Loucy (cell line): ENCODE measurements around the gene VN1R5.
"Not testable (repeated sequence)": the region's sequence is repeated elsewhere in the genome, so short reads cannot be mapped to it uniquely, and the experiment has no call there.

ENCODE experiments used
- H2AFZ ChIP-seq: fragments of 200-600 bp; sonication (generic); 2 replicates; pipeline ENCODE4 v1.6.0; 2016; ENCODE audit warnings: antibody characterized with exemption, mild to moderate bottlenecking, low read length, moderate library complexity
- H3F3A ChIP-seq: fragments of 200-600 bp; 2 replicates; pipeline ENCODE4 v1.6.0; 2016; ENCODE audit warnings: antibody characterized with exemption, low read depth, mild to moderate bottlenecking
- H3K27me3 ChIP-seq: fragments of 200-600 bp; sonication (generic); 2 replicates; pipeline ENCODE4 v1.6.1; 2014; ENCODE audit warnings: low read length, mild to moderate bottlenecking; ENCODE audit not compliant: insufficient read depth, poor library complexity, severe bottlenecking
- H3K36me3 ChIP-seq: fragments of 200-600 bp; sonication (generic); 2 replicates; pipeline ENCODE4 v1.6.1; 2016; ENCODE audit warnings: low read length; ENCODE audit not compliant: insufficient read depth
- H3K4me1 ChIP-seq: fragments of 200-600 bp; sonication (generic); 2 replicates; pipeline ENCODE4 v1.5.1; 2014; ENCODE audit warnings: low read length, mild to moderate bottlenecking; ENCODE audit not compliant: insufficient read depth, poor library complexity, severe bottlenecking
- H3K4me2 ChIP-seq: fragments of 200-600 bp; sonication (generic); 2 replicates; pipeline ENCODE4 v1.6.0; 2014; ENCODE audit warnings: antibody characterized with exemption, low read length, low read depth, mild to moderate bottlenecking; ENCODE audit not compliant: poor library complexity, severe bottlenecking
- H3K4me3 ChIP-seq: fragments of 200-600 bp; sonication (generic); 2 replicates; pipeline ENCODE4 v1.5.1; 2014; ENCODE audit warnings: low read length, mild to moderate bottlenecking, mixed read lengths; ENCODE audit not compliant: poor library complexity, severe bottlenecking
- H3K79me2 ChIP-seq: fragments of 200-600 bp; sonication (generic); 2 replicates; pipeline ENCODE4 v1.6.1; 2014; ENCODE audit warnings: low read length; ENCODE audit not compliant: insufficient read depth
- H3K9ac ChIP-seq: fragments of 200-600 bp; sonication (generic); 2 replicates; pipeline ENCODE4 v1.6.0; 2014; ENCODE audit warnings: mild to moderate bottlenecking, low read depth, low read length, moderate library complexity; ENCODE audit not compliant: poor library complexity, severe bottlenecking
- H3K9me2 ChIP-seq: fragments of 200-600 bp; sonication (generic); replicated peaks from 2 replicates; pipeline ENCODE4 v1.6.1; 2016; ENCODE audit warnings: low read depth, low read length, mixed read lengths
- H3K9me3 ChIP-seq: fragments of 200-600 bp; sonication (generic); 2 replicates; pipeline ENCODE4 v1.6.1; 2014; ENCODE audit warnings: mild to moderate bottlenecking, antibody characterized with exemption, low read length, low read depth; ENCODE audit not compliant: insufficient read depth
- H4K20me1 ChIP-seq: fragments of 200-600 bp; sonication (generic); 2 replicates; pipeline ENCODE4 v1.6.0; 2014; ENCODE audit warnings: antibody characterized with exemption, low read length, mild to moderate bottlenecking; ENCODE audit not compliant: insufficient read depth, poor library complexity, severe bottlenecking
- EZH2phosphoT487 ChIP-seq: fragments of 200-600 bp; IDR thresholded peaks from 2 replicates; pipeline ENCODE4 v1.6.1; 2018; ENCODE audit warnings: antibody characterized with exemption, mild to moderate bottlenecking, moderate library complexity, borderline replicate concordance
- TF ChIP-seq, protein P1 (sequence below): fragments of 200-600 bp; sonication (generic); conservative IDR thresholded peaks from 2 replicates; pipeline ENCODE4 v1.5.1; 2014; ENCODE audit warnings: mild to moderate bottlenecking, antibody characterized with exemption, low read length

The VN1R5 gene

DNA sequence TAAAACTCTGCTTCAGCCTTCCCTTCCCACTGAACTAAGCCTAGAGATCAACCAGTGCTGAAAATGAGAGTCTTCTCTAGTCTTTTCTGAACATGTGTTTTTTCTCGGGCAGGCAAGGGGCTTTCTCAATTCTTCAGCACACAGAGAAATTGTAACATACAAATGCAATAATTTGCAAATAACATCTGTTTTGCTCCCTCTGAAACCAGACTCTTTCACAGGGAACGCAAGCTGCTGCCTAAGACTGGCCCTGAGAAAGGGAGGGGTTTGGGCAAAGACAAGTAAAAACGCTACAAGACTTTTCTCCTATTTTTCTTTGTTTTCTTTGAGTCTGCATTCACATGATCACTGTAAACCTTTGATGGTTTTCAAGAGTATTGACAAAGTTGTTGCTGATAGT lies 39.6 kb upstream of the VN1R5 start:
- H2AFZ ChIP-seq: no peak overlapping the region
- H3K9me3 ChIP-seq: no peaks in the 10 kb centered on the region
- H3K9ac ChIP-seq: no peak overlapping the region
- no peaks in the 10 kb centered on the region for H3K79me2 ChIP-seq
- no peaks in the 10 kb centered on the region for H3K36me3 ChIP-seq
- no peak overlapping the region for H3K4me2 ChIP-seq
- no peaks in the 10 kb centered on the region for H3K9me2 ChIP-seq
- no peak overlapping the region for H3K4me3 ChIP-seq
- no peaks in the 10 kb centered on the region for H4K20me1 ChIP-seq
- H3K4me1 ChIP-seq: no peaks in the 10 kb centered on the region
- TF ChIP-seq EZH2phosphoT487: no peak
- TF ChIP-seq, protein P1, sequence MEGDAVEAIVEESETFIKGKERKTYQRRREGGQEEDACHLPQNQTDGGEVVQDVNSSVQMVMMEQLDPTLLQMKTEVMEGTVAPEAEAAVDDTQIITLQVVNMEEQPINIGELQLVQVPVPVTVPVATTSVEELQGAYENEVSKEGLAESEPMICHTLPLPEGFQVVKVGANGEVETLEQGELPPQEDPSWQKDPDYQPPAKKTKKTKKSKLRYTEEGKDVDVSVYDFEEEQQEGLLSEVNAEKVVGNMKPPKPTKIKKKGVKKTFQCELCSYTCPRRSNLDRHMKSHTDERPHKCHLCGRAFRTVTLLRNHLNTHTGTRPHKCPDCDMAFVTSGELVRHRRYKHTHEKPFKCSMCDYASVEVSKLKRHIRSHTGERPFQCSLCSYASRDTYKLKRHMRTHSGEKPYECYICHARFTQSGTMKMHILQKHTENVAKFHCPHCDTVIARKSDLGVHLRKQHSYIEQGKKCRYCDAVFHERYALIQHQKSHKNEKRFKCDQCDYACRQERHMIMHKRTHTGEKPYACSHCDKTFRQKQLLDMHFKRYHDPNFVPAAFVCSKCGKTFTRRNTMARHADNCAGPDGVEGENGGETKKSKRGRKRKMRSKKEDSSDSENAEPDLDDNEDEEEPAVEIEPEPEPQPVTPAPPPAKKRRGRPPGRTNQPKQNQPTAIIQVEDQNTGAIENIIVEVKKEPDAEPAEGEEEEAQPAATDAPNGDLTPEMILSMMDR: no peak
- H3F3A ChIP-seq: no peaks in the 10 kb centered on the region
- no peaks in the 10 kb centered on the region for H3K27me3 ChIP-seq

DNA sequence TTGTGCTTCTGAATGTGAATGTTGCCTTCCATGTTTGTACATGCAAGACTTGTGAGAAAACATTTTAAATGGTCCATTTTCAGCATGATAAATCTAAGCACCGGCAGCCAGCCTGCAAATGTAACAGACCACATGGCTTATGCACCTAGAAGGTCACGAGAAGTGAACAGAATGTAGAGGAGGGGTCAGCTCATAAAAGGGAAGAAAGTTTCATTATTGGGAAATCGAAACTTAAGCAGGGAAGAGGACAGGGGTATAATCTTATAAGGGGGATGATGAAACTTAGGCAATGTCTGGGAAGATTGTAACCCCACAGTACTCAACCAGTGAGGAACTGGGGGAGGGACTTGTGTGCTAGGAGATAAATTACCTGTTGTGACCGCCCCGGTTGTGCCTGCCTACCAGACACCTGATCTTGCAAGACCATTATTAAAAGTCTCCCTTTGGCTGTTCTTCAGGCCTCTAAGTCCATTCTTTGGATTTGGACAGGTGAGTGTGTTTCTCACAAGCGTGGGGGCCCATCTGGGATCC lies 37.7 kb upstream of the VN1R5 start:
- no peaks in the 10 kb centered on the region for H3K4me1 ChIP-seq
- no peaks in the 10 kb centered on the region for H3K27me3 ChIP-seq
- H3K4me3 ChIP-seq: no peak overlapping the region
- no peak overlapping the region for H2AFZ ChIP-seq
- H3K36me3 ChIP-seq: no peaks in the 10 kb centered on the region
- H3K9me2 ChIP-seq: no peaks in the 10 kb centered on the region
- H3K9me3 ChIP-seq: no peaks in the 10 kb centered on the region
- TF ChIP-seq, protein P1: no peak
- TF ChIP-seq EZH2phosphoT487: no peak
- H3K79me2 ChIP-seq: no peaks in the 10 kb centered on the region
- no peak overlapping the region for H3K9ac ChIP-seq
- H3F3A ChIP-seq: no peaks in the 10 kb centered on the region
- H3K4me2 ChIP-seq: no peak overlapping the region
- no peaks in the 10 kb centered on the region for H4K20me1 ChIP-seq

- H3K27me3 ChIP-seq, H3K79me2 ChIP-seq, H3K36me3 ChIP-seq, H3K9me2 ChIP-seq, H3K4me2 ChIP-seq, H3K9ac ChIP-seq, H3K4me3 ChIP-seq, H3K4me1 ChIP-seq, H3K9me3 ChIP-seq, H3F3A ChIP-seq, H4K20me1 ChIP-seq, H2AFZ ChIP-seq: not testable (repeated sequence)
Observed at GRCh38 chr1:247220280-247220679, 35.6 kb upstream of the VN1R5 start.

DNA sequence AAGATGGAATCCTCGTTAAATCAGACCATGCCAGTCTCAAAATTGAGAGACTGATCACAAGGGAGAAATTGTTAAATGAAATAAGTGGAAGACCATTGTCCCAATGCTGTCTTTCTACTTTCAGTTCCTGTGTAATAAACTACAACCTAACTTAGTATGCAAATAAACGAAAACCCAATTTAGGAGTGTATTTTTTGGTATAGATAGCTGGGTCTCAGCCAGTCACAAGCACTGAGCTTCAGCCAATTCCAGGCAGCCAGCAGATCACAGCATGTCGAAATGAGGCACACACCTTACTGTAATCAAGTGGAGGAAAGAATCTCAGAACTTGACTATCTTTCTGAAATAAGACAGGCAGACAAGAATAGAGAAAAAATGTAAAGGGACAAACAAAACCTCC lies 33.0 kb upstream of the VN1R5 start:
- Histone ChIP-seq H3F3A (no peaks in the 10 kb centered on the region), H3K4me2 (no peak overlapping the region), H3K4me1 (no peaks in the 10 kb centered on the region), H3K36me3 (no peaks in the 10 kb centered on the region), H3K79me2 (no peaks in the 10 kb centered on the region), H3K27me3 (no peaks in the 10 kb centered on the region), H3K9me3 (0 out of 2 replicates have a peak, but pooled peaks cover 2% of the 10 kb centered on the region), H4K20me1 (no peaks in the 10 kb centered on the region), H3K4me3 (no peak overlapping the region), H3K9ac (no peak overlapping the region), H3K9me2 (no peaks in the 10 kb centered on the region), H2AFZ (no peak overlapping the region)
- TF ChIP-seq, protein P1: no peak
- no peak for TF ChIP-seq EZH2phosphoT487
